MCF 10A (cell line): ENCODE results near the gene RFPL3. TPM values are rescaled to one million over a fixed set of nuclear protein-coding genes. Genes with fewer than 3 reads are reported as not detected.
"Not testable (repeated sequence)": the region's sequence is repeated elsewhere in the genome, so short reads cannot be mapped to it uniquely, and the experiment has no call there.

Experiments used
- BruUV-seq: library from RNA; stranded (reverse); fragments of 400-500 nt; replicated peaks from 2 replicates; lab custom pipeline; 2021; lab: Mats Ljungman, UMichigan
- CTCF ChIA-PET: fragments of 300-600 bp; sonication (Branson Sonifier 250); formaldehyde crosslinking; extraction: SDS; loops from one replicate; lab custom pipeline; 2021; ENCODE audit warnings: antibody characterized with exemption, inconsistent platforms; lab: Yijun Ruan, JAX
- POLR2A ChIA-PET: fragments of 300-600, 350-650 bp; sonication (Branson Sonifier 250); formaldehyde crosslinking; extraction: SDS; loops from one replicate; lab custom pipeline; 2020; ENCODE audit warnings: antibody characterized with exemption, inconsistent platforms; lab: Yijun Ruan, JAX
- DNase-seq: peaks from one replicate; pipeline ENCODE4 v3.0.0-alpha.2; 2018; ENCODE audit not compliant: unreplicated experiment
- H3K27ac Mint-ChIP-seq: one replicate; pipeline ENCODE4 v1.8.0; 2022; ENCODE audit warnings: mild to moderate bottlenecking, low read depth, mixed read lengths; ENCODE audit not compliant: unreplicated experiment
- H3K27me3 Mint-ChIP-seq: one replicate; pipeline ENCODE4 v1.8.0; 2022; ENCODE audit warnings: mixed read lengths; ENCODE audit not compliant: insufficient read depth, unreplicated experiment
- H3K36me3 Mint-ChIP-seq: one replicate; pipeline ENCODE4 v1.8.0; 2022; ENCODE audit warnings: mild to moderate bottlenecking, moderate library complexity, mixed read lengths; ENCODE audit not compliant: insufficient read depth, unreplicated experiment
- H3K4me1 Mint-ChIP-seq: one replicate; pipeline ENCODE4 v1.8.0; 2022; ENCODE audit warnings: mixed read lengths; ENCODE audit not compliant: insufficient read depth, unreplicated experiment
- H3K4me3 Mint-ChIP-seq: one replicate; pipeline ENCODE4 v1.8.0; 2022; ENCODE audit warnings: mild to moderate bottlenecking, moderate library complexity, mixed read lengths; ENCODE audit not compliant: unreplicated experiment
- H3K9me3 Mint-ChIP-seq: one replicate; pipeline ENCODE4 v1.8.0; 2022; ENCODE audit warnings: mixed read lengths; ENCODE audit not compliant: unreplicated experiment
- intact Hi-C: fragments of 100-400 bp; cut with micrococcal nuclease; formaldehyde crosslinking; loops from 2 replicates; pipeline ENCODE4 v1.14.1; 2022
- total RNA-seq: library from RNA; stranded (reverse); gene quantifications from 2 replicates; pipeline ENCODE4 v1.2.3, GENCODE V29; 2022
- TF ChIP-seq, protein P1 (sequence below): fragments of 200-600 bp; IDR thresholded peaks from one replicate; pipeline ENCODE4 v1.8.0; 2022; ENCODE audit warnings: antibody characterized with exemption, mild to moderate bottlenecking; ENCODE audit not compliant: unreplicated experiment

RFPL3 gene
- total RNA-seq, 1 experiment from 2014 or later: not detected

DNA sequence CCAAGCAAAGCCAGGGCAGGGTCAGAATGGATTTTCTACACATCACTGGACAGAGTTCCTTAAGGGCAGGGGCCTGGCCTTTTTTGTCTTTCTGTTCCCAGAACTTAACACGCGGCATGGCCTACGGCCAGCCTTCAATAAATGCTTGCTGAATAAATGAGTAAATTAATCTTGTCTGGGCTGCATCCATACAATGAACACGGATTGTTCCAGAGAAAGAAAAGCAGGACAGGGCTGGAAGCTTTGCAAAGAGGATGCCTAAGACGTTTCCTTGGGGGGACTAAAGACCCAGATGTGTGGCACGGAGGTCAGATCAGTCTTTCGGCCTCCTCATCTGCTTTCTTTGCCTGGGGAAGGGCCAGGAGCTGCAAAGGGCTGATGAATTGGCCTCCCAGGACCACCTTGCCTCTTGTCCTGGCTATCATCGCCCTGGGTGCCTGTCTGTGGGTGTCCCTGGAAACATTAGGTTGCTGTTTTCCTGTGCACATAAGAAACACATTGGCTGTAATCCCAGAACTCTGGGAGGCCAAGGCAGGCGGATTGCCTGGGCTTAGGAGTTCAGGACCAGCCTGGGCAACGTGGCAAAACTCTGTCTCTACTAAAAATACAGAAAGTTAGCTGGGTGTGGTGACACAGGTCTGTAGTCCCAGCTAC is 20.8 kb upstream of the RFPL3 start:
- POLR2A ChIA-PET: interaction anchor here (0.7 kb wide), 1 partner anchor 369 kb away, joined by 3 read pairs; no protein-coding TSS in a partner anchor
- Mint-ChIP-seq H3K9me3 (no peaks in the 10 kb centered on the region), H3K27ac (no peak overlapping the region), H3K4me1 (no peaks in the 10 kb centered on the region), H3K36me3 (no peaks in the 10 kb centered on the region), H3K27me3 (peaks cover 56% of the 10 kb centered on the region), H3K4me3 (no peak overlapping the region)
- intact Hi-C loops: no loop called here
- DNase-seq: no peak
- CTCF ChIA-PET: no interaction called here
- TF ChIP-seq, protein P1, sequence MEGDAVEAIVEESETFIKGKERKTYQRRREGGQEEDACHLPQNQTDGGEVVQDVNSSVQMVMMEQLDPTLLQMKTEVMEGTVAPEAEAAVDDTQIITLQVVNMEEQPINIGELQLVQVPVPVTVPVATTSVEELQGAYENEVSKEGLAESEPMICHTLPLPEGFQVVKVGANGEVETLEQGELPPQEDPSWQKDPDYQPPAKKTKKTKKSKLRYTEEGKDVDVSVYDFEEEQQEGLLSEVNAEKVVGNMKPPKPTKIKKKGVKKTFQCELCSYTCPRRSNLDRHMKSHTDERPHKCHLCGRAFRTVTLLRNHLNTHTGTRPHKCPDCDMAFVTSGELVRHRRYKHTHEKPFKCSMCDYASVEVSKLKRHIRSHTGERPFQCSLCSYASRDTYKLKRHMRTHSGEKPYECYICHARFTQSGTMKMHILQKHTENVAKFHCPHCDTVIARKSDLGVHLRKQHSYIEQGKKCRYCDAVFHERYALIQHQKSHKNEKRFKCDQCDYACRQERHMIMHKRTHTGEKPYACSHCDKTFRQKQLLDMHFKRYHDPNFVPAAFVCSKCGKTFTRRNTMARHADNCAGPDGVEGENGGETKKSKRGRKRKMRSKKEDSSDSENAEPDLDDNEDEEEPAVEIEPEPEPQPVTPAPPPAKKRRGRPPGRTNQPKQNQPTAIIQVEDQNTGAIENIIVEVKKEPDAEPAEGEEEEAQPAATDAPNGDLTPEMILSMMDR: no peak
- BruUV-seq: no TSS peak

DNA sequence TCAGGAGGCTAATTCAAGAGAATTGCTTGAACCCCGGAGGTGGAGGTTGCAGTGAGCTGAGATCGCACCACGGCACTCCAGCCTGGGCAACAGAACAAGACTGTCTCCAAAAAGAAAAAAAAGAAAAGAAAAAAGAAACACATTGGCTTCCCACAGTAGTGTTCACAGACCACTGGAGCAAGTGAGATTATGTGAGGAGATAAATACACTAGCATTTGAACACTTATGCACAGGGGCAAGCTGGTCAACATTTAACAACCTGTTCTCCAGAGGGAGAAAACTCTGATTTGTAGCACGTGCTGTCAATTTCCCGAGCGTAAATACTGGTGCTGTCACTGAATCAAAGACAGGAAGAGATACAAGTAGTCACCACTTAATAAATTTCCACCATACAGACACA is 20.2 kb upstream of the RFPL3 start:
- CTCF ChIA-PET, H3K36me3 Mint-ChIP-seq, POLR2A ChIA-PET, intact Hi-C loops, H3K4me1 Mint-ChIP-seq, H3K4me3 Mint-ChIP-seq, H3K27ac Mint-ChIP-seq, DNase-seq, BruUV-seq, H3K9me3 Mint-ChIP-seq: not testable (repeated sequence)
- H3K27me3 Mint-ChIP-seq: peaks cover 56% of the 10 kb centered on the region

DNA sequence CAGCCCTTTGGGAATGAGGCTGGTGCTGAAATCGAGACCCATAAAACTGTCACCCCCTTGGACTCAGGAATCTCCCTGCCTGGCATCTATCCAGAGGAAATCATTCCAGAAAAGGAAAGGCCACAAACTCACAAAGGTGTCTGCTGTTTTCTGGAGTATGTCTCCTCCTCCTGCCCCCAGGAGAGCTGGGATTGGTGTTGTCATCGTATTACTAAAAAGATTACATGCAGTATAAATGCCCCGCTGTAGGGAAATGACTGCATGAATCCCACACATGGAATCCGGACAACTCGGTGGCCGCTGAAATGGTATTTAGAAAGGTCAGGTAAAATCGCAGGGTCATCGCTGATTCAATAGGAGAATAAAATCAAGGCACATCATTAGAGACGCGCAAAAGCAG is 18.9 kb upstream of the RFPL3 start:
- Mint-ChIP-seq H3K36me3 (no peaks in the 10 kb centered on the region), H3K4me1 (no peaks in the 10 kb centered on the region), H3K27ac (no peak overlapping the region), H3K4me3 (no peak overlapping the region), H3K9me3 (no peaks in the 10 kb centered on the region), H3K27me3 (peaks cover 63% of the 10 kb centered on the region)
- no TSS peak for BruUV-seq
- POLR2A ChIA-PET: no interaction called here
- TF ChIP-seq, protein P1: no peak
- no peak for DNase-seq
- CTCF ChIA-PET: interaction anchor here (0.6 kb wide), 1 partner anchor 10 kb away, joined by 3 read pairs; no protein-coding TSS in a partner anchor
- intact Hi-C loops: no loop called here

DNA sequence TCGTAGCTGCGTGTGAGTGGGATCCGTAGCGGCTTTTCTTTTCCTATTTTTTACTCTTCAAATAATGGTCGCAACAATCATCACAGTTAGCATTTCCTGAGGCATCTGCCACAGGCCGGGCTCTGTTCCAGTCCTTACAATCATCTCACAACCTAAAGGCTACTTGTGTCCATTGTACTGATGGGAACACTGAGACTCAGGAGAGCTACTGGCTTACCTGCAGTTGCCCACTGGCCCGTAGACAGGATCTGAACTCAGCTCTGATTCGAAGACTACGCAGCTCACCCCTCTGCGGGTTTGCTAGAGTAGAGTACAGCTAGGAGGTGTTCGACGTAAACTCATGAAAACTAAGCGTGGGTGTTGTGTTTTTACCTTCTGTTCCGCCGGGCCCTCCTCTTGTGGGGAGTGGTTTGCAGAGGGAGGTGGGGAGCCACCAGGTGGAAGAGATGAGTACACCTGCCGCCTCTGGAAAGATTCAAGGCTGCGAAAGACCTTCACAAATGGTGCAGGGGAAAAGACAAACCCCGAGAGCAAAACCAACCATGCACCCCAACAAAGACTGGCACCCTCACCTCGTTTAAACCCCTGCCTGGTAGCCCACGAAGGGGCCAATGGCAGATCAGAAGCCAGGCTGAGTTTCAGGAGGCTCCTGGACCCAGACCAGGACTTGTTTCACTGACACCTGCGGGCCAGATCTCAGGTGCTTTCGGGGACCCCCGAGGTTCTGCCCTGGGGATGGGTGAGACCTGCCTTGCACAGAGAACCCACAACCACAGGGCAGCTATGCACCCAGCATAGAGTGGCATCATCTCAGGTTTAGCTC is 18.3 kb upstream of the RFPL3 start:
- CTCF ChIA-PET: interaction anchor here (0.6 kb wide), 1 partner anchor 10 kb away, joined by 3 read pairs; no protein-coding TSS in a partner anchor
- no TSS peak for BruUV-seq
- no peaks in the 10 kb centered on the region for H3K9me3 Mint-ChIP-seq
- intact Hi-C loops: no loop called here
- no peaks in the 10 kb centered on the region for H3K36me3 Mint-ChIP-seq
- DNase-seq: no peak
- peaks cover 63% of the 10 kb centered on the region for H3K27me3 Mint-ChIP-seq
- TF ChIP-seq, protein P1: no peak
- H3K27ac Mint-ChIP-seq: no peak overlapping the region
- no peak overlapping the region for H3K4me3 Mint-ChIP-seq
- no peaks in the 10 kb centered on the region for H3K4me1 Mint-ChIP-seq
- POLR2A ChIA-PET: no interaction called here
